Endothelial cell (in vitro differentiated cells): ENCODE data around the gene MYDGF. TPM values are rescaled to one million over a fixed set of nuclear protein-coding genes. Genes with fewer than 3 reads are reported as not detected.
"Not testable (repeated sequence)": the region's sequence is repeated elsewhere in the genome, so short reads cannot be mapped to it uniquely, and the experiment has no call there.

ENCODE experiments used
- DNase-seq: peaks from one replicate; pipeline ENCODE4 v3.0.0; 2021; ENCODE audit warnings: low spot score
- H3K27ac Mint-ChIP-seq: one replicate; pipeline ENCODE4 v1.8.0; 2021; ENCODE audit warnings: mixed read lengths, inconsistent platforms; ENCODE audit not compliant: unreplicated experiment
- H3K27me3 Mint-ChIP-seq: one replicate; pipeline ENCODE4 v1.8.0; 2021; ENCODE audit warnings: mild to moderate bottlenecking, moderate library complexity, mixed read lengths, inconsistent platforms; ENCODE audit not compliant: unreplicated experiment
- H3K36me3 Mint-ChIP-seq: one replicate; pipeline ENCODE4 v1.8.0; 2021; ENCODE audit warnings: mild to moderate bottlenecking, low read depth, mixed read lengths, inconsistent platforms; ENCODE audit not compliant: unreplicated experiment
- H3K4me1 Mint-ChIP-seq: one replicate; pipeline ENCODE4 v1.8.0; 2021; ENCODE audit warnings: mild to moderate bottlenecking, mixed read lengths, inconsistent platforms; ENCODE audit not compliant: unreplicated experiment
- H3K4me3 Mint-ChIP-seq: one replicate; pipeline ENCODE4 v1.8.0; 2021; ENCODE audit warnings: mild to moderate bottlenecking, mixed read lengths, inconsistent platforms; ENCODE audit not compliant: unreplicated experiment
- H3K9me3 Mint-ChIP-seq: one replicate; pipeline ENCODE4 v1.8.0; 2021; ENCODE audit warnings: mixed read lengths, inconsistent platforms; ENCODE audit not compliant: unreplicated experiment
- CTCF ChIP-seq: fragments of 200-600 bp; sonication (generic); IDR thresholded peaks from one replicate; pipeline ENCODE4 v1.5.0; 2021; ENCODE audit warnings: antibody characterized with exemption; ENCODE audit not compliant: unreplicated experiment
- total RNA-seq: library from RNA; stranded (reverse); fragmentation: NEBNext Ultra II Directional; extraction: Animal tissue kit (Norgen Biotek cat#: 25700); gene quantifications from one replicate; pipeline ENCODE4 v1.2.1, GENCODE V29; 2021; ENCODE audit not compliant: unreplicated experiment

MYDGF gene
- total RNA-seq, 1 donor from 2014 or later: 112 TPM

- Mint-ChIP-seq H3K4me1 (no peaks in the 10 kb centered on the region), H3K36me3 (peaks cover 43% of the 10 kb centered on the region), H3K27me3 (peaks cover 3% of the 10 kb centered on the region), H3K27ac (no peak overlapping the region), H3K4me3 (no peak overlapping the region), H3K9me3 (no peaks in the 10 kb centered on the region)
- TF ChIP-seq CTCF: no peak
- DNase-seq: no peak
These were observed 45.5 kb upstream of the MYDGF start for GRCh38 chr19:4715529-4716221.

GRCh38 chr19:4715178-4715528 lies 45.0 kb upstream of the MYDGF start:
- not testable (repeated sequence) for H3K4me1 Mint-ChIP-seq, H3K27me3 Mint-ChIP-seq, H3K27ac Mint-ChIP-seq, DNase-seq, H3K4me3 Mint-ChIP-seq, H3K9me3 Mint-ChIP-seq
- H3K36me3 Mint-ChIP-seq: peaks cover 39% of the 10 kb centered on the region

- H3K4me1 Mint-ChIP-seq: no peaks in the 10 kb centered on the region
- no peak overlapping the region for H3K4me3 Mint-ChIP-seq
- DNase-seq: no peak
- peaks cover 43% of the 10 kb centered on the region for H3K36me3 Mint-ChIP-seq
- H3K9me3 Mint-ChIP-seq: no peaks in the 10 kb centered on the region
- no peak for TF ChIP-seq CTCF
- H3K27ac Mint-ChIP-seq: no peak overlapping the region
- H3K27me3 Mint-ChIP-seq: peaks cover 3% of the 10 kb centered on the region
These were observed 43.9 kb upstream of the MYDGF start for GRCh38 chr19:4714016-4714415.

GRCh38 chr19:4713384-4713951 lies 43.3 kb upstream of the MYDGF start:
- Mint-ChIP-seq H3K27ac (no peak overlapping the region), H3K27me3 (peaks cover 3% of the 10 kb centered on the region), H3K4me1 (no peaks in the 10 kb centered on the region), H3K36me3 (peaks cover 40% of the 10 kb centered on the region), H3K4me3 (no peak overlapping the region), H3K9me3 (no peaks in the 10 kb centered on the region)
- TF ChIP-seq CTCF: no peak
- DNase-seq: no peak

DNA sequence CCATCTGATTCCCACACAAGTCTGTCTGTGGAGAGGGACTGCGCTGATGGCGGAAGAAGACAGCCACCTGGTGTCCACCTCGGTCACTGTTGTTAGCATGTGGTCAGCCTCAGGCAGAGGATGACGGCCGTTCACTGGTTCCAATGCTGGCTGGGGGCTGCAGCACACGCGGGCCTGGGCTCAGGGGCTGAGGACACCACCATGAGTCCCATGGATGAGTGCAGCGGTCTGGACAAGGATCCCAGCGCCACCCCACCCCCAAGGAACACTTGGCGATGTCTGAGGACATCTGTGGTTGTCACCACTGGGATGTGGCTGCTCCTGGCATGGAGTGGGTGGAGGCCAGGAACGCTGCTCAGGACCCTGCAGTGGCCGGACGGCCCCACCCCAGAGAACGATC lies 42.6 kb upstream of the MYDGF start:
- Mint-ChIP-seq H3K4me1 (no peaks in the 10 kb centered on the region), H3K9me3 (no peaks in the 10 kb centered on the region), H3K27me3 (peaks cover 3% of the 10 kb centered on the region), H3K27ac (no peak overlapping the region), H3K4me3 (no peak overlapping the region), H3K36me3 (peaks cover 40% of the 10 kb centered on the region)
- TF ChIP-seq CTCF: no peak
- DNase-seq: no peak
